Measurements from ENCODE around the gene CATSPERE.

- TF ChIP-seq CTCF (IDR thresholded peaks at IDR 0.05), result no peak
- TF ChIP-seq POLR2A (IDR thresholded peaks at IDR 0.05), result no peak
These were observed 11.1 kb upstream of the CATSPERE start for GRCh38 chr1:244449936-244450508.

Data from heart left ventricle (tissue), 13 donors.